ENCODE data around the gene ADAMTS9.

ADAMTS9 gene

DNA sequence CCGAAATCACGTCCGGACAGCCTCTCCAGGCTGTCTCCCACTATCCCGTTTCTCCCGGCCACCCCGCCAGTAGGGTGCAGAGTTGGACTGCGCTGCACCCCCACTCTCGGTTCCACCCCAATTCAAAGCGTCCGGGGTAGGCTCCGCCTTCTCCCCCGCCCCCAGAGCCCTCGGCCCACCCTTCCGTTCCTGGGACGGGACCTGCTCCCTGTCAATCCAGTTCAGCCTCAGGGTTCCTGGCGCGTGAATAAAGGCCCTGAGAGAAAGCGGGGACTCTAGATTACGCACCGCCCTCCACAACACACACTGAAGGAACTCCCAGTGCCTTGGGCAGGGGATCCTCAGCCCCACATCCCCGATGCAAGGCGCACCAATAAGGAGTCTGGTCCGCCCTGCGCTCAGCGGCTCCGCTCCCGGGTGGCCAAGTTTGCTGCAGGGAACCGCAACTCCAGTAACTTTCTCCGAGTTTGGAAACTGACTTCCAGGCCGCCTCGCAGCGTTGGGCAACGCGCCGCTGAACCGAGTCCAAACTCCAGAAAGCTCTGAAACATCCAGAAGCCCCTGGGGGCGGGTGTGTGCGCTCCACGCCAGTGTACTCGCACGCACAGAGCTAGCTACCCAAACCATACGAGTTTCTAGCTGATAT, 1.9 kb downstream of the ADAMTS9 start:
- DNase-seq: peak; percentile 5

DNA sequence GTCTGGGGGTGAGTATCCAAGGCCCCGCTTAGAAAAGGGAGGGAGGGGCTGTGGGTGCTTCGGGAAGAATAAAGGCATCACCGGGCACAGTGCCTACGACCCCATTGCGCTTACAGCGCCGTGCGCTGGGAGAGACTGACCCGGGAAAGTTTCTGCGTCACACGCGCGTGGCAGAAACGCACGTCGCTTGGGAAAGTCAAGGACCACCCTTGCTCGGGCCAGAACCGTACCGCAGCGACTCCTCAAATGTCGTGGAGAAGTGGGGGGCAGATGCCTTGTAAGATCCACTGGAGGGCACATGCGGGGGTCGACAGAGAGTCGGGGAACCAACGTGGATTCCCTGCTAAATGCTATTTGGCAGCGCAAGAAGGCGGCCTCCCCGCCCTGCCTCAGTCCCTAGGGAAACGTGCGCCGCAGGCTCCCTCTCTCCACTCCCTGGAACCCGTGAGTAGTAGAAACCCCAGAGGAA, 2.4 kb downstream of the ADAMTS9 start:
- no peak for DNase-seq

DNA sequence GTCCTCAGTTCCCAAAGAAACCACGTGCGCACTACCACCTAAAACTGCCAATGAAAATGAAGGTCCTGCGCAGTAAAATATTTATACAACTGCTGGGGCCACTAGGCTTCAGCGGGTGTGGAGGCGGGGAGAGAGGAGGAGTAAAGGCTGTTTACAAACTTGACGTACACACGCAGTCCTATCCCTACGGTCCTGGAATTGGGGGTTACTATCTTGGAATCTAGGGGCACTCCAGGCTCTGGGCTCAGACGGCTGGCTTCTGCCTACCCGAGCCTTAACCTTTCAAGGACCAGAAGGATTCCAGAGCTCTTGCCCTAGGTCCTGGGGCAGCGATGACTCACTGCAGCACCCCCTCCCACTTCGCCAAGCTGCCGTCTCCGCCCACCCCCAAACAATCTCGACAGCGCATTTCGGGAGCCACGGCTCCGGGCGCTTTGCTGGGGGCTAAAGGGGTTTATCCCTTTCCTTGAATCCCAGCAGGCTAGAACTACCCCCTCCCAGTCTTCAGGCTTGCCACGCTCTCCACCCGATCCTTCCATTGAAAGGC, 3.0 kb downstream of the ADAMTS9 start:
- no peak for DNase-seq

DNA sequence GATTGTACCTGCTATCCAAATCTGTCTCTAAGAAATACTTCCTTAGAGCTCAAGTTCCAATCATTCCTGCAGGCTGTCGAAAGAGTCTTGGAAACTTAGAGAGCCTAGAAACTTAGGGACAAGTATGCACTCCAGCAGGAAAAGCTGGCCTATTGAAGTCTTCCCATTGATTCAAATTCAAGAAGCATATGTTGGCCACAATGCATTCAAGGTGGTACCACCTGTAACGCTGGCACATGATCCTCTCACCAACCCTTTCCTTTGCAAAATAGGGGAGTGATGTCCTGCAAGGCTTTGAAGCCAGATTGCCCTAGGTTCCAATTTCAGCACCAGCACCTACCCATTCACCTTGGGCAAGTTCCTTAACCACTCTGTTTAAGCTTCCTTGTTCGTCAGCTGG, 6.0 kb downstream of the ADAMTS9 start:
- no peak for DNase-seq

DNA sequence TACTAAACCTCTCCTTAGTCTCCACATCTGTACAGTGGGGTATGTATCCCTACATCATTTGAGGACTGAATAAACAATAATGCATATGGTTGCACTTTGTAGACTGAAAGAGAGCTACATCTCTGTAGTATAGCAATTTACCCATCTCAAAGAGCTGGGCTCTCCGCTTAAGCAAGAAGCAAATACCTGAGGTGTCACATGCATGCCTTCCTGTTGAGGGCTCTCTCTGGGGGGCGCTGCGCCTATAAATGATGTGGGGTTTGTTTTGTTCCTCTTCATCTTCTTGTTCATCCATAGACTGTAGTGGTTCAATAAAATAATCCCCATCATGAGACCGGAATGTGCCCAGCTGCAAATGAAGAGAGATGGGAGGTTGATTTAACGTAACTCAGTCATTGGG, 6.8 kb downstream of the ADAMTS9 start:
- DNase-seq: no peak

DNA sequence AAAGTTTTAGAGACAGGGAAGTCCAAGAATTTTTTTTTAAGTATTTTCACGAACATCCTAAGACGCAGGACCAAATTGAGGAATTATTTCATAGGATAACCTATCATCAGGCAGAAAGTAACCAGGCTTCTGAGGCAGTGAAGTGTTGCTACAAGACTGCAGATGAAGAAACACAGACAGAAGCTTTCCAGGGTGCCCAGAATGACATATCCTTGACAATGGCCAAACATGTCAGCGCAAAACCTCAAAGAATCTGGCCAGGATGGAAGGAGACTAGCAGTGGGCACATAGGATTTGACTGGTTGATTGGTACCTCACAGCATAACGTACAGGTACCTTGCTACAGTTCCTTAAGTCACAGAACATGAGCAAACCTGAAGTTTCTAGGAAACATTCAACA, 7.5 kb downstream of the ADAMTS9 start:
- DNase-seq: no peak

DNA sequence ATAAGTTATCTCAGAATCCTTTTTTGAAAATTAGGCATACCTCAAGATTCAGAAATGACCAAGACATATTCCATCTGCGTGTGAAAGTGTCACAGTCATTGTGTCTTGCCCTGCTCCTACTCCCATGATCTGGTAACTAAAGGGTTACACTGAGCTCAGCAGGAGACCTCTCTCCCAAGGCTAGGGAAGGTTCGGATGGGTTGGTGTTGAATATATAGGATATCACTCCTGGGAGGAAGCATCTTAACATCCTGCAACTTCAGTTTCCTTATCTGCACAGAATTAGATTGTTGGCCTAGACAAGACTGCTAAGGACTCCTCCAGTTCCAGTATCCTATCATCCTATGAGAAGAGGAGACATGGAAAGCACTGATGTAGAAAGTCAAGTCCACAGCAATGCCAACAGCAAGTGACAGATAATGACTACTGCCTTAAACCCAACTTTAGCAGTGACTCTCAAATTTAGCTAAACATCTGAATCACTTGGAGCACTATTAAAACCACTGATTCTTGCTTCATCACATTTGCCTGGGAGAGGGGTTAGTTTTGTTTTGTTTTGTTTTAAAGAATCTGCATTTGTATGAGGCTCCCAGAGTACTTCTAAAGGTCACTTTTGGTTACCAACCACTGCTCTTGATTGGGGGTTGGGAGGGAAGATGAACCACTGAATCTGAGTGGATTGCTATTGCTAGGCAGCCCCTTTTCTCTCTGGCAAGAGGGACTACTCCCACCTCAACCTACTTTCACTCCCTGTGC, 9.7 kb downstream of the ADAMTS9 start:
- no peak for DNase-seq

DNA sequence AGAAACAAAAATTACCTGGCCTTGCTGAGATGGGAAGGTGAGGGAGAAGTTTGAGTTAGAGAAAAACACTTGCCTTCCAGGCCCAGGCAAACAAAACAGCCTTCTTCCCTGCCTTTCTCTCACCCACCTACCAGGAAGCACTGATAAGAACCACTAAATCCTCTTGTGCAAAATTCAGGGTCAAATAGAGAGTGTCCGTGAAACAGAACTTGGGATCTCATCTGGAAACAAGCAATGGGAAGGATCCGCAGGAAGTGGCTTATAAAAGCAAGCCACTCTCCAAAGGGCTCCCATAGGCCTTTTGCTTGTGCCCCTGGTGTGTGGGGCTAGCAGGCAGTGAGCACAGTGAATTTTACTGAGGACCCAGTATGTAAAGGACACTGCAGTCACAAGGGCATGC, 11.0 kb downstream of the ADAMTS9 start:
- no peak for DNase-seq

DNA sequence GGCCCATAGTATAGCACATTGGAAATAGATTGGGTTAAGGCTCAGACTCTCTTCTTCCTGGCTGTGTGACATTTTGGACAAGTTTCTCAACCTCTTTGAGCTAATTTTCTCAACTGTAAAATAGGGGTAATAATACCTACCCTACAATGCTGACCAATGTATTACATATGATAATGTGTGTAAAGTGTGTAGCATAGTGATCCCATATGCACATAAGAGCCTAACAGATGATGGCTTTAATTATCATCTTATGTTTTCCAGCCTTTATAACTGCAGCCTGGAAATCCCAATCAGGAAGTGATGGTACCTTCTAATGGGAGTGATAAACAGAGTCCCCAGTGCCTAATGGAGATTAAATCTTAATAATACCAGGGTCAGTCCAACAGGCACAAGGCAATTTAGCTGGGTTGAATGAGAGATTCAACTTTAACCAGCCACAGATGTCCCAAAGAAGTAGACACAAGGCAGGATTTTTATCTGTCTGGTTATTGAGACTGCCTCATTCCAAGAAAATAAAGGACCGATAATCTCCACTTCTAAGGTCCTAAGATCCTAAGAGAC, 12.0 kb downstream of the ADAMTS9 start:
- DNase-seq: no peak

DNA sequence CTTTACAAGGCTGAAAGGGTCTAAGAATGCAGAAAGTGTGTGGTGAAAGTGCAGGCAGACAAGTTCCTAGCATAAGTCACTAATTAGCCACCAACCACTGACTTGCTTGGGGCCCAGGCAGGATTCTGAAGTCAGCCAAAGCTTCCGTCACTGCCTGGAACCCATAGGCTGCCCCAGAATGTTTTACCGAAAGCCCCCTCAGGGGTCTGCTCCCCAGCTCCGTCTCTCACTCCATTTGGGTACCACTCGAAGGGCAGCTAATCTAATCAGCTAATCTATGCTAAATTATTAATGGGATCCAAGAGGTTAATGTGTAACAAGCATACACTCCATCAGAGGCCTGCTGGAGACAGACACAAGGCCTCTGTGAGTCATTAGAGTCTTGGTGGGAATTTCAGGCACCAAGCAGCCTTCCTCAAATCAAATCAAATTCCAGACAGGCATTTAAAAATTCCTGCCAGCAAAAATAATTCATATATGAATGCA, 13.2 kb downstream of the ADAMTS9 start:
- DNase-seq: no peak

DNA sequence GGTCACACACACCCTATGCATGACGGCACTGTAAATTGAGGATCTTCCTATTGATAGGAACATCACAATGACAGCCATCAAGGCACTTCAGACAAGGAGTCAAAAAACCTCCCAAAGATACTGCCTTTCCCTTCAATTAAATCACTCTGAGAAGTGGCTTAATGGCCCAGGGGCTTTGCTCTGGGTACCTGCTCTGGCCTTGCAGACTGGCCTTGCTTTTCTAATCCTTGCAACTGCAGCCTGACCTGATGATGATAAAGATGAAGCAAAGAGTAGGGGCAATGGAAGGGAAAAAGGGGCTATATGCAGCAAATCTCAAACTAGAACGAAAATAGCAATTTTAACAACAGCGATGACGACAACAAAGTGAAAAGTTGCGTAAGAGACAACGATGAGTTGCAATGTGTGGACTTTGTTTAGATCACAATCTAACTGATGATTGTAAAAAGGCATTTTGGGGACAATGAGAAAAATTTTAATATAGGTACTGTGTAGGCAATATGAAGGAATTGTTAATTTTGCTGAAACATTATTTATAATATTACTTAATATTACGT, 14.6 kb downstream of the ADAMTS9 start:
- no peak for DNase-seq

DNA sequence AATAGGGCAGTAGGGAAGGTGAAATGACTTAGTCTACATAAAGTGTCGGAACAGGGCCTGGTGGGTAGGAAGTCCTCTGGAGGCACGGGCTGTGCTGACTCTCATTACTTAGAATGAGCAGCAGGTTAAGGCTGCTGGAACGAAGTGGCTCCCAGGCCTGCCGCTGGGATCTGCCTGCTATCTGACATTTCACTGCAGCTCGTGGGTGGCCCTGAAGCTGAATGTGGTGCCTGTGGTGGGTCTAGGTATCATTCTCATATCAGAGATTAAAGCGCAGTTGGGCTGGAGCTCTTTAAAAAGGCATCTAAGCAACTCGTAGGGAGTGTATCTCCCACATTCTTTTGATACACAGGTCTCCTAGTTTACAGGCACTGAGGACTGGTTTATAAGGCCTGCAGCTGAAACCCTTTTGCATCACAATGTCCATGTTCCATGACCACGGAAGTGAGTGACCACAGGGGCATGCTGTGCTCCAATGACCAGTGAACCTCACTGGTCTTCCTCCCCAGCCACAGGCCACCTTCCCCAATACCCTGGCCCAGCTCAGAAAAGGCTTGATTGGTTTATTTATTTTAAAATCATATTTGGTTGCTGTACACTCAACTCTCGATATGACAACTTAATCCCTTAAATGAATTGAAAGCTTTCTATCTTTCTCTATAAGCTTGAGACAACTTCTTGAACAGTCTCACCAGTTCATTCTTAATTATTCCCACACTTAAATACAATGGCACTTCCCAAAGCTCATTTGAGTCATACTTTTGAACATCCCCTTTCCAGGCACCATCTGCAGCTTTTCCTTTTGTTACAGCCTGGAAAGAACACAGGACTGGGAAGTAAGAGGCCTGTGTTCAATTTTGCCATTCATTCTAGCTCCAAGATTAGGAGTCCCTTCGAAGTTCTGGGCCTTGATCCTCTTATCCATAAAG, 19.0 kb downstream of the ADAMTS9 start:
- DNase-seq: no peak

DNA sequence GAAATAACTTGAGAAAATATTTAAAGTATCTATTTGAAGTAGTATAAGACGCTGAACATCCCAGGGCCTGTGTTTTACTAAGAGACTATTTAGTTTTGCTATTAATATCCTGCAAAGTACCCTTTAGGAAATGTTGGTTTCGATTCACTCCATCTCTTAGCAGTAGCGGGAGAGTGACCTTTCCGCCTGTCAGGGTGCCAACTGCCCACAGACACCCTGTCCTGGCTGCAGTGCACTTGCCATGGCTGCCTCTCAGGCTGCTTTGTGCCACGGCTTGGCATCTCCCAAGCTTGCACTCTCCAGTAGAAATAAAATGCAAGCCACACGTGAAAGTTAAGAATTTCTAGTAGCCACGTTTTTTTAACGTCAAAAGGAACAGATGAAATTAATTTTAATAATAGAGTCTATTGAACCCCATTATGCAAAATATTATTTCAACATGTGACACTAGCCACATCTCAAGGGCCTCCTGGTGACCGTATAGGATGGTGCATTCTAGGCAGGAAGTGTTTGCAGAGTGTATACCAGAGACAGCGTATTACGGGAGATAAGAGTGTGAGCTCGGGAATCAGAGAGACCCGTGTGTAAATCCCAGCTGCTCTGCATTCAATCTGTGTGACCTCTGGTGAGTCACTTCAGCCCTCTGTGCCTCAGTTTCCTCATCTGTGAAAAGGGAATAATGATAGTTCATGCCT, 19.8 kb downstream of the ADAMTS9 start:
- no peak for DNase-seq

DNA sequence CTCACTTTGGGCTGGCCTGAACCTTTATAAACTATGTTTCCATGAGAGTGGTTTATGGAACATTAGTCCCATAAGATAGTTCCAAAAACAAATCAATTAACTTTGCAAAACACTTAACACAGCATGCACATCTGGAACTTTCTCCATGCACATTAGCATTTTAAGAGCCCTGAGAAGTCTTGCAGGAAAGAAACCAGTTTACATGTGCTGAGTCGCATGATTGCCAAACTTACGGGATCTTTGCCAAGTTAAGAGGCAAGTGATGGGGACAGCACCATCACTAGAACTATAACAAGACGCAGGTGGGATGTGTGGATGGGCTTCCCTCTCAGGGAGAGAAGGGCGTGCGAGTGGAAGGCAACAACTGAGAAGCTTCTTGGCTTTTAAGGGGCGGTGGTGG, 20.7 kb downstream of the ADAMTS9 start:
- no peak for DNase-seq

DNA sequence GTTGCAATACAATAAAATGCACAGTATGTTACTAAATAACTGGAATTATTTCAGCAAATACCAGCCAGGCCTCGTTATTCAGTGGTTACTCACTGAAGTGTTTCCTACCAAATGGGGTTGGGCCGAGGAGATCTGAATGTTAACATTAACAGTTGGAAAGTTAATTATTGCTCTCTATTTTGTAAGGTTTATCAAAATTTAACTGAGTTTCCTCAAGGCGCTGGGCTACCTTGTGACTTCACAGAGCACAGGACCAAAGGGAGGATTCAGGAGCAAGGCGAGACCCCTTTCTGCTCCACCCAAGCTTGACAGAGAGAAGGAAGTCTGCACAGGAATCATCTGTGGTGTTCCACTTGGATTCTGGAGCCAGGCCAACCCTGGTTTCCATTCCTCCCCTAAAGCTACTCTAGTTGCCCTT, 21.6 kb downstream of the ADAMTS9 start:
- DNase-seq: no peak

DNA sequence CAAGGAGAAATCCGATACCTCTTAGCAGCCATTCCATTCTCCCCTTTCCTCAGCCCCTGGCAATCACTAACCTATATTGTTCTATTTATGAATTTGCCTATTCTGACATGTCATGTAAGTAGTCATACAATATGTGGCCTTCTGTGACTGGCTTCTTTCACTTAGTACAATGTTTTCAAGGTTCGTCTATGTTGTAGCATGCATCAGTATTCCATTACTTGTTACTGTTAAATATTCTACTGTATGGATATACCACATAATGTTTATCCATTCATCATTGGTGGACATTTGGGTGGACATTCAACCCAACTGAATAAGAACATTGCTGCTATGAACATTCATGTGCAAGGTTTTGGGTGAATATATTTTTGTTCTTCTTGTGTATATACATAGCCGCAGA, 23.4 kb downstream of the ADAMTS9 start:
- DNase-seq: no peak

DNA sequence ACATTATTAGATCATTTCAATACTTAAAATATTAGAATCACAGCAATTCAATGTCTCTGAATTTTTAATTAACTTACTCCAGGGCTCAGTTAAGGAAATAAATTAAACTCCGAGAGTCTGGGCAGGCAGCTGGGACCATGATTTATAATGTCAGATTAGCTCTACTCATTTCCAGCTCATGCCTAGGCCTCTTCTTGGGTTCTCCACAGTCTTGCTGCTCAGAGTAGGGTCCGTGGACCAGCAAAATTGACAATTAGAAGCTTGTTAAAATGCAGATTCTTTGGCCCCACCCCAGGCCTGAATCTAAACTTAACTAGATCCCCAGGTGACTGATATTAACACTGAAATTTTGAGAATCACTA, 28.2 kb downstream of the ADAMTS9 start:
- DNase-seq: no peak

DNA sequence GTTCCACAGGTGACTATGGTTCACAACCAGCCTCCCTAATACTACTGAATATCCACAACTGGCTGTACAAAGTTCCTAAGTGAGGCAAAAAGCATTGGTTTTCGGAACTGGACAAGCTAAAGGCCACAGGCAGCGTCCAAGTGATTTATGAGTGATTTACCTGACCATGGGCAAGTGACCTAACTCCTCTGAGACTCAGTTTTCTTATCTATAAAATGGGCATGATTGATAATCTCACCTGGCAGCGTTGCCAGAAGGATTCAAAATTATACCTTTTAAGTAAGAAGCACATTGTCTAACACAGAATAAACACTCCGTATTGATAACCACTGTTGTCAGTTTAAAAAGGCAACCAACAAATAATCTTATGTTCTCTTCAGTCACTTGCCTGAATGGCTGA, 29.8 kb downstream of the ADAMTS9 start:
- DNase-seq: no peak

DNA sequence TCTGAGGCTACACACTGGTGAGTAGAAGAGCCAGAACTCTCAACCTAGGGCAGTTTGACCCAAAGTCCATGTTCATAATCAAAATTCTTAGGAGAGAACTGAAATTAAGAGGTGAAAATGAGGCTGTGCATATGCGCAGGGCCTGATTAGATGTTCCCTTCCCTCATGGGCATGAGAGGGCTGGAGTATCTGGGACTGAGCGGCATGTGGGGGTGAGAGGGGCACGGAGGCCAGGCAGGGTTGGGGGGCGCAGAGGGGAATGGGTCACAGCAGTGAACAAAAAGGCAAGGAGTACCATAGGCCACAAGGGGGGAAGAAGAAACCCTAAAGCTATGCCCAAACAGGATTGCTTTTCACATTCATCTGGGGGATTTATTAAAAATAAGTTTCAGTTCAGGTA, 31.3 kb downstream of the ADAMTS9 start:
- no peak for DNase-seq

DNA sequence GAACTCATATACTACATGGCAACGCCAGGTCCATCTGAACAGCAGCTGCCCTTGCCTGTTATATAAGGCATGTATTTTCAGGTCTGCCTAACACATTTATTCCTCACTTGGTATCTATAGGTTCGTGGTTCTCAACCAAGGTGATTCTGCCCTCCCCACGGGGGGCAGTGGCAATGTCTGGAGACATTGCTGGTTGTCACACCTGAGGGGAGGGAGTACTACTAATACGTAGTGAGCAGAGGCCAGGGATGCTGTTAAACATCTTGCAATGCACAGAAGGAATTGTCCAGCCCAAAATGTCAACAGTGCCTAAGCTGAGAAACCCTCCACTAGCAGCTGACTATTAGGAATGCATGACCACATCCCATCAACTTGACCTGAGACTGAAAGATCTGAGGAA, 32.6 kb downstream of the ADAMTS9 start:
- DNase-seq: no peak

DNA sequence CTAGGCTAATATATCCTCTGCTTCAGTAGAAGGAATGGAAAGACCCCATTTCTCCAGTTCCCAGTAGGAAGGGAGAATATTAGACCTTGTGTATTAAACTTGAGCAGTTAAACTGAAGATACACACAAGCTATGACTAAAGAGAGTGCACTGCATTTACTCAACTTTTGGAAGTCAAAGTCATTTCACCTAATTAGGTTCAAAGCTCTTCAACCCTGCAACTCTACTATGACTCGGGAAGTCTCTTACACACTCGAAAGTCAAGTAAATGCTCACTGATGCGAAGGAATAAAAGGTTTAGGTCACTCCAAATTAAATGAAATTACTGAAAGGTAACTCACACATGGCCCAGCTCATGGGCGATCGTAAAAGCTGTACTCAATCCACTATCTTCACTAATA, 33.8 kb downstream of the ADAMTS9 start:
- DNase-seq: no peak

DNA sequence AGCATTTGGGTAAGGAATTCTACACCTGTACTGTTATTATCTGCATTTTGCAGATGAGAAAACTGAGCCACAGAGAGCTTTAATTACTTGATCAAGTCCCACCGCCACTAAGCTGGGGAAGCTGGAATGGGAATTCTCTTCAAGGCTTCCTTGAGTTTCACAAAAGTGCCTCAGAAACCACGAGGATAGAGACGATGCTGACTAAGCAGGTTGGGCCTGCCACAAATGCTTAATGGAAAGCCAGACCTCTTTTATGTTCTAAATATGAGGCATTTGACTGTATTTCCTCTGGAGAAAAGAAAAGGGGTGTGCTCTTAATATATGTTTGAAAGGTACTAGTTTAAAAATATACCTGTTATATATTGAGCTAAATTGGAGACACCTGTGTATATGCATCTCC, 34.7 kb downstream of the ADAMTS9 start:
- no peak for DNase-seq

Measured in NCI-H748 treated with DMSO at 0.1 percent for 48 hours (cell line).